NAMALWA (cell line): ENCODE data around the gene TEX22.

Experiments
- DNase-seq: peaks from one replicate; pipeline ENCODE4 v3.0.0-alpha.2; 2015; ENCODE audit warnings: low spot score

Gene TEX22

GRCh38 chr14:105456736-105457617, 58.6 kb downstream of the TEX22 start:
- DNase-seq: no peak

- DNase-seq: no peak
Observed at GRCh38 chr14:105458010-105458409, 59.7 kb downstream of the TEX22 start.

- no peak for DNase-seq
Observed at GRCh38 chr14:105458571-105458970, 60.2 kb downstream of the TEX22 start.

- DNase-seq: no peak
Observed at GRCh38 chr14:105460116-105460515, 61.8 kb downstream of the TEX22 start.

GRCh38 chr14:105460616-105461015, 62.3 kb downstream of the TEX22 start:
- DNase-seq: no peak

- no peak for DNase-seq
Observed at GRCh38 chr14:105461903-105462302, 63.6 kb downstream of the TEX22 start.
